ENCODE results near the gene TRAPPC2. TPM values are rescaled to one million over a fixed set of nuclear protein-coding genes. Genes with fewer than 3 reads are reported as not detected.
A peak's percentile ranks its signal among the peaks of the same experiment; 100 is the strongest.

TRAPPC2 gene
- total RNA-seq, 1 experiment from 2014 or later, result 11.9 TPM

DNA sequence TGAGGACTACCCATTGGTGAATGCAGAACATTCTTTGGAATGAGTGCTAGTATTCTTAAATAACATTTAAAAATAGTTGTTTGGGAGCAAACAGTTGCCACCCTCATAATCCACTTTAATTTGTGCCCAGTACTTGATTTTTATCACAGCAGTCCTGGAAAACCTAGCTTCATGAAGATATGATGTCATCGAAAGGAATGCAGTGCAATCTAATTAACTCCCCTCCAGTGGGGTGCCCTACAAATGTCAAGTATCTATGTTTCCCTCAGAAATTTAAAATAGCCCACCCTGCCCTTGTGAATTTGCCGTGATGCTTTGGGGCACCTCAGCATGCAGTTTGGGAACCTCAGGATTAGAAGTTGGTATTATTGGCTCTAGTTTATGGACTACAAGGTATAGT is 40.1 kb downstream of the TRAPPC2 start:
- TF ChIP-seq FOSL1 (IDR thresholded peaks at IDR 0.05; ENCODE audit: low read depth) (no peak), SIN3A (IDR thresholded peaks at IDR 0.05; ENCODE audit: low read depth) (no peak)
- TF ChIP-seq, protein P1, sequence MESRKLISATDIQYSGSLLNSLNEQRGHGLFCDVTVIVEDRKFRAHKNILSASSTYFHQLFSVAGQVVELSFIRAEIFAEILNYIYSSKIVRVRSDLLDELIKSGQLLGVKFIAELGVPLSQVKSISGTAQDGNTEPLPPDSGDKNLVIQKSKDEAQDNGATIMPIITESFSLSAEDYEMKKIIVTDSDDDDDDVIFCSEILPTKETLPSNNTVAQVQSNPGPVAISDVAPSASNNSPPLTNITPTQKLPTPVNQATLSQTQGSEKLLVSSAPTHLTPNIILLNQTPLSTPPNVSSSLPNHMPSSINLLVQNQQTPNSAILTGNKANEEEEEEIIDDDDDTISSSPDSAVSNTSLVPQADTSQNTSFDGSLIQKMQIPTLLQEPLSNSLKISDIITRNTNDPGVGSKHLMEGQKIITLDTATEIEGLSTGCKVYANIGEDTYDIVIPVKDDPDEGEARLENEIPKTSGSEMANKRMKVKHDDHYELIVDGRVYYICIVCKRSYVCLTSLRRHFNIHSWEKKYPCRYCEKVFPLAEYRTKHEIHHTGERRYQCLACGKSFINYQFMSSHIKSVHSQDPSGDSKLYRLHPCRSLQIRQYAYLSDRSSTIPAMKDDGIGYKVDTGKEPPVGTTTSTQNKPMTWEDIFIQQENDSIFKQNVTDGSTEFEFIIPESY (IDR thresholded peaks at IDR 0.05; ENCODE audit: extremely low read depth, insufficient replicate concordance, low read length), result no peak
- Histone ChIP-seq H3K9me2 (ENCODE audit: insufficient read depth) (no peaks in the 10 kb centered on the region), H3K27me3 (ENCODE audit: insufficient read depth, low read length) (no peaks in the 10 kb centered on the region), H3K9ac (ENCODE audit: low read length) (no peak overlapping the region), H3K4me2 (ENCODE audit: low read length) (peak overlapping the region; percentile 87), H3K79me2 (ENCODE audit: insufficient read depth, low read length) (peaks cover 98% of the 10 kb centered on the region), H3K4me3 (replicated peaks in 1 of 2; ENCODE audit: low read depth in 1 of 2, low read length in 2 of 2) (no peak overlapping the region), H2AFZ (ENCODE audit: low read depth, low read length, poor library complexity, severe bottlenecking) (no peak overlapping the region), H3K27ac (ENCODE audit: low read depth, low read length) (no peak overlapping the region), H3K4me1 (ENCODE audit: control insufficient read depth in 1 of 2, insufficient read depth in 2 of 2, low read length in 2 of 2) (peaks cover 40 to 53% of the 10 kb centered on the region in 2 experiments), H4K20me1 (ENCODE audit: insufficient read depth) (0 out of 2 replicates have a peak, but pooled peaks cover 4% of the 10 kb centered on the region), H3K36me3 (ENCODE audit: control insufficient read depth in 1 of 2, insufficient read depth in 2 of 2, low read length in 2 of 2) (no peaks in the 10 kb centered on the region), H3K9me3 (ENCODE audit: control insufficient read depth in 1 of 2, insufficient read depth in 1 of 2, low read depth in 1 of 2, low read length in 2 of 2) (no peaks in the 10 kb centered on the region)
- ATAC-seq (no peak), DNase-seq (ENCODE audit: low read depth, low spot score) (no peak)
- ChIA-PET RAD21 (ENCODE audit: low non-redundant PET in 1 of 2, low total read pairs in 2 of 2, uncharacterized antibody in 2 of 2, unreplicated experiment in 2 of 2) (no interaction called here), CTCF (no interaction called here), POLR2A (no interaction called here)
- intact Hi-C loops (cut with micrococcal nuclease), result loop anchor here (5.0 kb wide), 1 partner anchor 38 kb away; the partner anchor contains the start of genes OFD1 and TRAPPC2
- no TSS peak for BruUV-seq (replicated peaks)

DNA sequence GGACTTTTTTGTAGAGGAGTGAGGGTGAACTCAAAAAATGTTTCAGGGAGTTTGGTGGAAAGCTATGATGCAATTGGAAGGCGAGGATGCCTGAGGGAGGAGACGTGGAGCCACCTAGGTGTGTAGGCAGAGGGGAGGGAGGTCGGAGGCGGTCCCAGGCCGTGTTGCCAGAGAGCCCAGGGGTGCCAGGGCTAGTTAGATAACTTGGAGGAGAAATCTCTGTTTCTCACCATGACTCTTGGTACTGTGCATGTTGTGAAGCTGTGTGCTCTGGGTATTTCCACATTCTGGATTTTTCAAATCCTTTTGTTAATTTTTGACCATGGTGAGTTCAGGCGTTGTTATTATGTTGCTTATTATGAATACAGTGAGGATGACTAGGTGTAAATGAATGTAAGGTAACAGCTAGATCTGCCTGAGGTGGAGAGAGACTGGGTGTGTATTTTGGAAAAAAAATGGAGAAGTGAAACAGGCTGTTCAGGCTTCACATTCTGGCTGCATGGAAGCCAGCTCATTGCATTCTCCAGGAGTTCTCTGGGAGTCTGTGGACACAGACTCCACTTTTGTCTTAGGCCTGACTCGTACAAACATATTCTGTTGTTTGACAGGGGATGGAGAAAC is 41.0 kb downstream of the TRAPPC2 start:
- Histone ChIP-seq H3K9me3 (ENCODE audit: control insufficient read depth in 1 of 2, insufficient read depth in 1 of 2, low read depth in 1 of 2, low read length in 2 of 2) (no peaks in the 10 kb centered on the region), H3K36me3 (ENCODE audit: control insufficient read depth in 1 of 2, insufficient read depth in 2 of 2, low read length in 2 of 2) (no peaks in the 10 kb centered on the region), H3K4me2 (ENCODE audit: low read length) (peak overlapping the region; percentile 87), H4K20me1 (ENCODE audit: insufficient read depth) (0 out of 2 replicates have a peak, but pooled peaks cover 4% of the 10 kb centered on the region), H3K27me3 (ENCODE audit: insufficient read depth, low read length) (no peaks in the 10 kb centered on the region), H3K4me3 (replicated peaks in 1 of 2; ENCODE audit: low read depth in 1 of 2, low read length in 2 of 2) (peak overlapping the region in 1 of 2 experiments; percentile 31; a peak in 2 of 4 replicates), H3K4me1 (ENCODE audit: control insufficient read depth in 1 of 2, insufficient read depth in 2 of 2, low read length in 2 of 2) (peaks cover 40 to 50% of the 10 kb centered on the region in 2 experiments), H3K9ac (ENCODE audit: low read length) (peak overlapping the region; percentile 34), H2AFZ (ENCODE audit: low read depth, low read length, poor library complexity, severe bottlenecking) (no peak overlapping the region), H3K27ac (ENCODE audit: low read depth, low read length) (peak overlapping the region; percentile 73), H3K79me2 (ENCODE audit: insufficient read depth, low read length) (peaks cover 91% of the 10 kb centered on the region), H3K9me2 (ENCODE audit: insufficient read depth) (no peaks in the 10 kb centered on the region)
- DNase-seq (ENCODE audit: low read depth, low spot score) (no peak), ATAC-seq (no peak)
- CTCF ChIA-PET, result no interaction called here
- TF ChIP-seq CEBPB (IDR thresholded peaks at IDR 0.05; ENCODE audit: low read depth) (no peak; the same call in 1 of the 2 replicates), JUND (IDR thresholded peaks at IDR 0.05) (0 out of 2 replicates have a peak, but pooled peaks have one; percentile 6)
- TF ChIP-seq, protein P2, sequence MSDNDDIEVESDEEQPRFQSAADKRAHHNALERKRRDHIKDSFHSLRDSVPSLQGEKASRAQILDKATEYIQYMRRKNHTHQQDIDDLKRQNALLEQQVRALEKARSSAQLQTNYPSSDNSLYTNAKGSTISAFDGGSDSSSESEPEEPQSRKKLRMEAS (IDR thresholded peaks at IDR 0.05), result peak; percentile 10; the same call in 1 of the 2 replicates
- BruUV-seq (replicated peaks), result no TSS peak
- RAD21 ChIA-PET (ENCODE audit: low non-redundant PET in 1 of 2, low total read pairs in 2 of 2, uncharacterized antibody in 2 of 2, unreplicated experiment in 2 of 2), result no interaction called here
- POLR2A ChIA-PET, result no interaction called here
- intact Hi-C loops (cut with micrococcal nuclease), result loop anchor here (5.0 kb wide), 1 partner anchor 39 kb away; the partner anchor contains the start of genes OFD1 and TRAPPC2
